Liver (tissue), 9 donors: ENCODE data around the gene HAO2. TPM values are rescaled to one million over a fixed set of nuclear protein-coding genes. Genes with fewer than 3 reads are reported as not detected.
A peak's percentile ranks its signal among the peaks of the same experiment; 100 is the strongest.

ENCODE experiments used
- DNase-seq: peaks from one replicate; pipeline ENCODE4 v3.0.0-alpha.2; 2017; ENCODE audit warnings: low spot score
- H3K27ac ChIP-seq, 2 donors: one replicate each; pipeline ENCODE4 v1.7.0; 2013; ENCODE audit warnings: inconsistent platforms in 2 of 2, low read length in 2 of 2, control low read depth in 1 of 2, low read depth in 1 of 2, mild to moderate bottlenecking in 1 of 2
- H3K27me3 ChIP-seq, 4 donors: one replicate each; pipeline versions ENCODE4 v1.6.1 to v1.7.0; 2013; ENCODE audit warnings: low read length in 3 of 4, inconsistent platforms in 1 of 4, mild to moderate bottlenecking in 1 of 4, moderate library complexity in 1 of 4; ENCODE audit not compliant: control insufficient read depth in 4 of 4, insufficient read depth in 4 of 4
- H3K36me3 ChIP-seq, 4 donors: one replicate each; pipeline versions ENCODE4 v1.6.1 to v1.7.0; 2013; ENCODE audit warnings: low read length in 3 of 4, mild to moderate bottlenecking in 3 of 4, low read depth in 1 of 4, moderate library complexity in 1 of 4; ENCODE audit not compliant: control insufficient read depth in 4 of 4, insufficient read depth in 3 of 4
- H3K4me1 ChIP-seq, 4 donors: one replicate each; pipeline versions ENCODE4 v1.6.1 to v1.7.0; 2013; ENCODE audit warnings: low read length in 3 of 4, mild to moderate bottlenecking in 3 of 4, moderate library complexity in 1 of 4; ENCODE audit not compliant: control insufficient read depth in 4 of 4, insufficient read depth in 4 of 4
- H3K4me3 ChIP-seq, 3 donors: one replicate each; pipeline versions ENCODE4 v1.6.1 to v1.7.0; 2013; ENCODE audit warnings: low read length in 3 of 3, control low read depth in 1 of 3, low read depth in 1 of 3, mild to moderate bottlenecking in 1 of 3
- H3K9ac ChIP-seq, 2 donors: one replicate each; pipeline ENCODE4 v1.7.0; 2013; ENCODE audit warnings: low read length in 2 of 2, mild to moderate bottlenecking in 2 of 2, moderate library complexity in 2 of 2, control low read depth in 1 of 2, low read depth in 1 of 2
- H3K9me3 ChIP-seq, 4 donors: one replicate each; pipeline versions ENCODE4 v1.6.1 to v1.7.0; 2013; ENCODE audit warnings: low read length in 3 of 4; ENCODE audit not compliant: control insufficient read depth in 4 of 4
- EGR1 ChIP-seq, 2 donors: IDR thresholded peaks; 2 replicates each; pipeline ENCODE4 v1.6.1; 2016 to 2018; ENCODE audit warnings: antibody characterized with exemption in 2 of 2, low read depth in 2 of 2
- FOXA1 ChIP-seq: IDR thresholded peaks from 2 replicates; pipeline ENCODE4 v1.6.1; 2016; ENCODE audit warnings: antibody characterized with exemption
- FOXA2 ChIP-seq: IDR thresholded peaks from 2 replicates; pipeline ENCODE4 v1.6.1; 2016; ENCODE audit warnings: antibody characterized with exemption
- GABPA ChIP-seq, 2 donors: IDR thresholded peaks in 1 of 2; conservative IDR thresholded peaks in 1 of 2; 2 replicates each; pipeline ENCODE4 v1.6.1; 2016; ENCODE audit warnings: antibody characterized with exemption in 2 of 2, mild to moderate bottlenecking in 1 of 2, moderate library complexity in 1 of 2
- HNF4A ChIP-seq, 2 donors: conservative IDR thresholded peaks; 2 replicates each; pipeline ENCODE4 v1.6.1; 2016; ENCODE audit warnings: antibody characterized with exemption in 2 of 2, mild to moderate bottlenecking in 2 of 2
- JUND ChIP-seq, 2 donors: IDR thresholded peaks; 2 replicates each; pipeline ENCODE4 v1.6.1; 2016; ENCODE audit warnings: antibody characterized with exemption in 2 of 2
- NR2F2 ChIP-seq: IDR thresholded peaks from 2 replicates; pipeline ENCODE4 v1.6.1; 2016; ENCODE audit warnings: antibody characterized with exemption
- RAD21 ChIP-seq, 2 donors: IDR thresholded peaks; 2 replicates each; pipeline ENCODE4 v1.6.1; 2016; ENCODE audit warnings: antibody characterized with exemption in 2 of 2, mild to moderate bottlenecking in 2 of 2
- RXRA ChIP-seq, 2 donors: IDR thresholded peaks; 2 replicates each; pipeline ENCODE4 v1.6.1; 2017 to 2018; ENCODE audit warnings: antibody characterized with exemption in 2 of 2, mild to moderate bottlenecking in 1 of 2
- SP1 ChIP-seq: IDR thresholded peaks from 2 replicates; pipeline ENCODE4 v1.6.1; 2018; ENCODE audit warnings: antibody characterized with exemption, mild to moderate bottlenecking
- TAF1 ChIP-seq: conservative IDR thresholded peaks from 2 replicates; pipeline ENCODE4 v1.6.1; 2016; ENCODE audit warnings: antibody characterized with exemption, mild to moderate bottlenecking
- YY1 ChIP-seq: IDR thresholded peaks from 2 replicates; pipeline ENCODE4 v1.6.1; 2016; ENCODE audit warnings: antibody characterized with exemption, mild to moderate bottlenecking
- WGBS: extraction: QIAGEN DNeasy Blood & Tissue Kit; methylation state at CpG from one replicate; pipeline ENCODE4 v1.1.7; 2013; 5-methylcytosine and 5-hydroxymethylcytosine counted together
- polyA plus RNA-seq, 2 donors: library from polyadenylated mRNA; stranded (reverse) in 1 of 2; unstranded in 1 of 2; fragments of 200-250 nt in 1 of 2; fragments of >200 nt in 1 of 2; fragmentation: Nextera tagmentation in 1 of 2; extraction: Ambion mirVana in 1 of 2; gene quantifications; one replicate each; pipeline versions ENCODE4 v1.2.1 to v1.2.3, GENCODE V29; 2013 to 2015
- total RNA-seq, 2 donors: library from RNA; depleted of rRNA; stranded (reverse); fragments of >200 nt; gene quantifications; one replicate each; pipeline ENCODE4 v1.2.3, GENCODE V29; 2014
- TF ChIP-seq, protein P1 (sequence below): IDR thresholded peaks from 2 replicates; pipeline ENCODE4 v1.6.1; 2016; ENCODE audit warnings: antibody characterized with exemption
- TF ChIP-seq, protein P2 (sequence below): IDR thresholded peaks from 2 replicates; pipeline ENCODE4 v1.6.1; 2016; ENCODE audit warnings: antibody characterized with exemption
- TF ChIP-seq, protein P3 (sequence below): IDR thresholded peaks from 2 replicates; pipeline ENCODE4 v1.6.1; 2016; ENCODE audit warnings: antibody characterized with exemption, mild to moderate bottlenecking
- donor health status: healthy.
- donor health status: healthy.
- donor health status: healthy.
- donor health status: healthy.
- donor health status: healthy.

Gene HAO2
- total and polyA plus RNA-seq, 4 donors = 8.2 to 377 (median 150) TPM

DNA sequence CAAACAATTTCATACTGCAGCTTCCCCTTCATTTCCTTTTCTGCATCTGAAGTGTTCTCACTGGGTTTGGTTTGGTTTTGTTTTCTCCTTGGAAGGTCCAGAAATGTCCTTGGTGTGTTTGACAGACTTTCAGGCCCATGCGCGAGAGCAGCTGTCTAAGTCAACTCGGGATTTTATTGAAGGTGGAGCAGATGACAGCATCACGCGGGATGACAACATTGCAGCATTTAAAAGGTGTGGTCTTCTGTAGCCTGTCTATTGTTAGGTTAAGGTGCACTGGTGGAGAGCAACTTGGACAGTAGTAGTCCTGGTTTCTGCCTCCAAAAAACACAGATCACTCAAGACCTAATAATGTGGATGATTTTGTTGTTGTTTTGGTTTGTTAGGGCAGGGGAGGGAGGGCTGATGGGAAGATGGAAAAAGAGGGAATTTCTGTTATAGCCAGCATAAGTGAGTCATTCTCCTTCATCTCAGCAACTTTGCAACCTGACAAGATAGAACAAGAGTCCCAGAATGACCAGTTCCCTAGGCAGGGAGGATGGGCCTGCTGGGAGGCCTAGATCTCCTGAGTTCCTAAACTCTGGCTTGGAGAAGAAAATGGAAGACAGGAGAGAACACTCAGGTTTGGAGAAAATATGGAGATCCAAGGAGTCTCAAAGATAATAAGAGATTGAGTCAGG, 12.5 kb downstream of the HAO2 start:
- no peak for DNase-seq
- Histone ChIP-seq H3K36me3 (peaks cover 0 to 25% (median 16%) of the 10 kb centered on the region in 4 donors), H3K4me1 (peaks cover 10 to 94% (median 66%) of the 10 kb centered on the region in 4 donors), H3K27me3 (no peaks in the 10 kb centered on the region), H3K9me3 (no peaks in the 10 kb centered on the region), H3K27ac (peak overlapping the region; percentile 44 to 69), H3K4me3 (peak overlapping the region; percentile 53 to 71 (median 64)), H3K9ac (peak overlapping the region in 1 of 2 donors; percentile 36)
- 36% methylated on average over 5 of the region's 5 CpGs for WGBS
- TF ChIP-seq, protein P1, sequence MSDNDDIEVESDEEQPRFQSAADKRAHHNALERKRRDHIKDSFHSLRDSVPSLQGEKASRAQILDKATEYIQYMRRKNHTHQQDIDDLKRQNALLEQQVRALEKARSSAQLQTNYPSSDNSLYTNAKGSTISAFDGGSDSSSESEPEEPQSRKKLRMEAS = no peak
- TF ChIP-seq FOXA2 (peak; percentile 6), NR2F2 (no peak), FOXA1 (no peak), HNF4A (conservative IDR thresholded peaks at IDR 0.05) (peak in 1 of 2 donors; percentile 26), YY1 (no peak)

DNA sequence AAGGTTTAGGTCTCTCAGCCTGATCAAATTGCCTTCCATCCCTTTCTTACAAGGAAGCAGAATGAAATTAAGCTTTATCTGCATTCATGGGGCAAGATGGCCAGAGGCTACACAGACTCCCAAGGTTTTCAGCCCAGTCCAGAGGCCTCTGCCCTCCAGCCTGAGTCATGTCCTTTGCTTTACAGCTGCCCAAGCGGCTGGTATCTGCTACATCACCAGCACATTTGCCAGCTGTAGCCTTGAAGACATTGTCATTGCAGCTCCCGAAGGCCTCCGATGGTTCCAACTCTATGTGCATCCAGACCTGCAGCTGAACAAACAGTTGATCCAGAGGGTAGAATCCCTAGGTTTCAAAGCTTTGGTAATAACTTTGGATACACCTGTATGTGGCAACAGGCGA, 16.0 kb downstream of the HAO2 start:
- H3K4me1 ChIP-seq = peaks cover 10 to 90% (median 74%) of the 10 kb centered on the region in 4 donors

DNA sequence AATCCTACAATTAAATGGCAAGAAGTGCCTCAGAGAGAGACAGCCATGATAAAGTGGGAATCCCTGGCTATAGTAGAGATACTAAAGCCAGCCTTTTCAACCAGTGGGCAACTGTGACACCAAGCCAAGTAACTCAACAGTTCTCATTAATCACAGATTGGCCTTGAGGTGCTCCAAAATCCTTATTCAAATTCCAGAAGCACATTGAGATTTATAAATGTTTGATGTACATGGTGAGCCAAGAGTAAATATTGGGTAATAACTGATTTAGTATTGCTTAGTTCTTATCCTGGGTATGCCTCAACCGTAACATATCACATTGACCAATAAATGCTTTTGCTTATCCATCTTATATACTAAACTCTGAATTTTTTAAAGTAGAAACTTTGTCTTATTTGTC, 17.1 kb downstream of the HAO2 start:
- Histone ChIP-seq H3K9me3 (no peaks in the 10 kb centered on the region), H3K9ac (no peak overlapping the region), H3K4me1 (peaks cover 8 to 88% (median 71%) of the 10 kb centered on the region in 4 donors), H3K27ac (peak overlapping the region in 1 of 2 donors; percentile 13), H3K27me3 (no peaks in the 10 kb centered on the region), H3K4me3 (no peak overlapping the region), H3K36me3 (peaks cover 0 to 28% (median 16%) of the 10 kb centered on the region in 4 donors)
- no peak for DNase-seq
- WGBS = 40% methylated on average over 1 of the region's 1 CpG
- TF ChIP-seq FOXA1 (no peak), RXRA (IDR thresholded peaks at IDR 0.05) (no peak), TAF1 (no peak), GABPA (IDR thresholded peaks at IDR 0.05 in 1 of 2, conservative IDR thresholded peaks at IDR 0.05 in 1 of 2) (no peak), JUND (IDR thresholded peaks at IDR 0.05) (no peak), RAD21 (IDR thresholded peaks at IDR 0.05) (peak in 1 of 2 donors; percentile 7), EGR1 (IDR thresholded peaks at IDR 0.05; ENCODE audit: low read depth in 2 of 2) (no peak), SP1 (no peak)
- TF ChIP-seq, protein P2, sequence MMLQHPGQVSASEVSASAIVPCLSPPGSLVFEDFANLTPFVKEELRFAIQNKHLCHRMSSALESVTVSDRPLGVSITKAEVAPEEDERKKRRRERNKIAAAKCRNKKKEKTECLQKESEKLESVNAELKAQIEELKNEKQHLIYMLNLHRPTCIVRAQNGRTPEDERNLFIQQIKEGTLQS = no peak
- TF ChIP-seq, protein P3, sequence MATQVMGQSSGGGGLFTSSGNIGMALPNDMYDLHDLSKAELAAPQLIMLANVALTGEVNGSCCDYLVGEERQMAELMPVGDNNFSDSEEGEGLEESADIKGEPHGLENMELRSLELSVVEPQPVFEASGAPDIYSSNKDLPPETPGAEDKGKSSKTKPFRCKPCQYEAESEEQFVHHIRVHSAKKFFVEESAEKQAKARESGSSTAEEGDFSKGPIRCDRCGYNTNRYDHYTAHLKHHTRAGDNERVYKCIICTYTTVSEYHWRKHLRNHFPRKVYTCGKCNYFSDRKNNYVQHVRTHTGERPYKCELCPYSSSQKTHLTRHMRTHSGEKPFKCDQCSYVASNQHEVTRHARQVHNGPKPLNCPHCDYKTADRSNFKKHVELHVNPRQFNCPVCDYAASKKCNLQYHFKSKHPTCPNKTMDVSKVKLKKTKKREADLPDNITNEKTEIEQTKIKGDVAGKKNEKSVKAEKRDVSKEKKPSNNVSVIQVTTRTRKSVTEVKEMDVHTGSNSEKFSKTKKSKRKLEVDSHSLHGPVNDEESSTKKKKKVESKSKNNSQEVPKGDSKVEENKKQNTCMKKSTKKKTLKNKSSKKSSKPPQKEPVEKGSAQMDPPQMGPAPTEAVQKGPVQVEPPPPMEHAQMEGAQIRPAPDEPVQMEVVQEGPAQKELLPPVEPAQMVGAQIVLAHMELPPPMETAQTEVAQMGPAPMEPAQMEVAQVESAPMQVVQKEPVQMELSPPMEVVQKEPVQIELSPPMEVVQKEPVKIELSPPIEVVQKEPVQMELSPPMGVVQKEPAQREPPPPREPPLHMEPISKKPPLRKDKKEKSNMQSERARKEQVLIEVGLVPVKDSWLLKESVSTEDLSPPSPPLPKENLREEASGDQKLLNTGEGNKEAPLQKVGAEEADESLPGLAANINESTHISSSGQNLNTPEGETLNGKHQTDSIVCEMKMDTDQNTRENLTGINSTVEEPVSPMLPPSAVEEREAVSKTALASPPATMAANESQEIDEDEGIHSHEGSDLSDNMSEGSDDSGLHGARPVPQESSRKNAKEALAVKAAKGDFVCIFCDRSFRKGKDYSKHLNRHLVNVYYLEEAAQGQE = no peak
- TF ChIP-seq, protein P1 = peak; percentile 16

More for the DNA sequence above, 16.0 kb downstream of the HAO2 start:
- H3K36me3 ChIP-seq = peaks cover 0 to 27% (median 16%) of the 10 kb centered on the region in 4 donors
- H3K4me3 ChIP-seq = no peak overlapping the region
- DNase-seq = no peak
- TF ChIP-seq SP1 (no peak), RXRA (IDR thresholded peaks at IDR 0.05) (no peak), TAF1 (no peak), YY1 (no peak), FOXA1 (no peak), FOXA2 (no peak), JUND (IDR thresholded peaks at IDR 0.05) (no peak), RAD21 (IDR thresholded peaks at IDR 0.05) (no peak)
- TF ChIP-seq, protein P3 = no peak
- TF ChIP-seq, protein P2 = no peak
- no peaks in the 10 kb centered on the region for H3K9me3 ChIP-seq
- WGBS = 87% methylated on average over 4 of the region's 4 CpGs
- H3K27me3 ChIP-seq = no peaks in the 10 kb centered on the region
- H3K9ac ChIP-seq = no peak overlapping the region
- peak overlapping the region in 1 of 2 donors; percentile 1 for H3K27ac ChIP-seq
